Sigmoid colon (tissue), 7 donors: Measurements from ENCODE around the gene ZDHHC5. TPM values are rescaled to one million over a fixed set of nuclear protein-coding genes. Genes with fewer than 3 reads are reported as not detected.

Source experiments
- DNase-seq: peaks from one replicate; pipeline ENCODE4 v3.0.0-alpha.2; 2019
- H3K27ac ChIP-seq, 4 donors: fragments of 200-600 bp; sonication (generic); one replicate each; pipeline ENCODE4 v1.5.1; 2016 to 2019; ENCODE audit warnings: mild to moderate bottlenecking in 1 of 4
- H3K27me3 ChIP-seq, 3 donors: fragments of 200-600 bp; sonication (generic); one replicate each; pipeline ENCODE4 v1.5.1; 2019; ENCODE audit warnings: mild to moderate bottlenecking in 1 of 3
- H3K36me3 ChIP-seq, 4 donors: fragments of 200-600 bp; sonication (generic); one replicate each; pipeline ENCODE4 v1.5.1; 2016 to 2019
- H3K4me1 ChIP-seq, 4 donors: fragments of 200-600 bp; sonication (generic); one replicate each; pipeline ENCODE4 v1.5.1; 2017 to 2019
- H3K4me3 ChIP-seq, 4 donors: fragments of 200-600 bp; sonication (generic); one replicate each; pipeline ENCODE4 v1.5.1; 2017 to 2019; ENCODE audit warnings: mild to moderate bottlenecking in 2 of 4, moderate library complexity in 1 of 4
- H3K9me3 ChIP-seq, 4 donors: fragments of 200-600 bp in 3 of 4; sonication (generic) in 3 of 4; one replicate each; pipeline versions ENCODE4 v1.5.1 to v1.6.1; 2013 to 2019
- EP300 ChIP-seq, 4 donors: sonication (generic); formaldehyde crosslinking; IDR thresholded peaks; one replicate each; pipeline ENCODE4 v1.6.1; 2017; ENCODE audit warnings: antibody characterized with exemption in 4 of 4
- POLR2A ChIP-seq, 2 donors: fragments of 450-650 bp; IDR thresholded peaks; one replicate each; pipeline ENCODE4 v1.6.1; 2016; ENCODE audit warnings: antibody characterized with exemption in 2 of 2, mild to moderate bottlenecking in 2 of 2, moderate library complexity in 2 of 2
- POLR2AphosphoS5 ChIP-seq, 4 donors: sonication (generic); formaldehyde crosslinking; IDR thresholded peaks; one replicate each; pipeline ENCODE4 v1.6.1; 2017; ENCODE audit warnings: antibody characterized with exemption in 4 of 4
- WGBS, 2 donors: extraction: QIAGEN DNeasy Blood & Tissue Kit; methylation state at CpG; one replicate each; pipeline ENCODE4 v1.1.7; 2013; 5-methylcytosine and 5-hydroxymethylcytosine counted together
- intact Hi-C: fragments of 100-400 bp; cut with DNase I; formaldehyde crosslinking; loops from one replicate; pipeline ENCODE4 v1.15.1; 2023
- polyA plus RNA-seq, 3 donors: library from polyadenylated mRNA; stranded (reverse); fragments of 200-250 nt; gene quantifications; one replicate each; pipeline ENCODE4 v1.2.3, GENCODE V29; 2013
- total RNA-seq, 4 donors: library from RNA; depleted of rRNA; stranded (reverse); fragments of >200 nt; gene quantifications; one replicate each; pipeline ENCODE4 v1.1.0, GENCODE V29; 2016
- TF ChIP-seq, protein P1 (sequence below), 4 experiments: fragments of 450-650 bp in 3 of 4; fragments of 200-600 bp in 1 of 4; IDR thresholded peaks; one replicate each; pipeline ENCODE4 v1.5.1; 2016 to 2019; ENCODE audit warnings: antibody characterized with exemption in 4 of 4, mild to moderate bottlenecking in 3 of 4, moderate library complexity in 2 of 4
- donor health status: healthy with polysubstance abuse.
- donor health status: Bipolar disorder and iron deficiency.
- donor health status: healthy.

ZDHHC5 gene
- total and polyA plus RNA-seq, 7 donors = 13.6 to 42.5 (median 28.0) TPM

- 2 to 10% methylated on average over 47 of the region's 47 CpGs for WGBS, 2 donors
- no peak for TF ChIP-seq EP300 (IDR thresholded peaks at IDR 0.05)
- TF ChIP-seq POLR2AphosphoS5 (IDR thresholded peaks at IDR 0.05) = peak in 3 of 4 donors; percentile 40 to 70 (median 43)
- TF ChIP-seq, protein P1, sequence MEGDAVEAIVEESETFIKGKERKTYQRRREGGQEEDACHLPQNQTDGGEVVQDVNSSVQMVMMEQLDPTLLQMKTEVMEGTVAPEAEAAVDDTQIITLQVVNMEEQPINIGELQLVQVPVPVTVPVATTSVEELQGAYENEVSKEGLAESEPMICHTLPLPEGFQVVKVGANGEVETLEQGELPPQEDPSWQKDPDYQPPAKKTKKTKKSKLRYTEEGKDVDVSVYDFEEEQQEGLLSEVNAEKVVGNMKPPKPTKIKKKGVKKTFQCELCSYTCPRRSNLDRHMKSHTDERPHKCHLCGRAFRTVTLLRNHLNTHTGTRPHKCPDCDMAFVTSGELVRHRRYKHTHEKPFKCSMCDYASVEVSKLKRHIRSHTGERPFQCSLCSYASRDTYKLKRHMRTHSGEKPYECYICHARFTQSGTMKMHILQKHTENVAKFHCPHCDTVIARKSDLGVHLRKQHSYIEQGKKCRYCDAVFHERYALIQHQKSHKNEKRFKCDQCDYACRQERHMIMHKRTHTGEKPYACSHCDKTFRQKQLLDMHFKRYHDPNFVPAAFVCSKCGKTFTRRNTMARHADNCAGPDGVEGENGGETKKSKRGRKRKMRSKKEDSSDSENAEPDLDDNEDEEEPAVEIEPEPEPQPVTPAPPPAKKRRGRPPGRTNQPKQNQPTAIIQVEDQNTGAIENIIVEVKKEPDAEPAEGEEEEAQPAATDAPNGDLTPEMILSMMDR (IDR thresholded peaks at IDR 0.05) = no peak
- no peak for TF ChIP-seq POLR2A (IDR thresholded peaks at IDR 0.05)
Observed at GRCh38 chr11:57638005-57638781, 29.7 kb upstream of the ZDHHC5 start.

GRCh38 chr11:57638811-57639320, 29.0 kb upstream of the ZDHHC5 start:
- 2 to 5% methylated on average over 19 of the region's 19 CpGs for WGBS, 2 donors
- H3K36me3 ChIP-seq = no peaks in the 10 kb centered on the region
- H3K27me3 ChIP-seq = no peaks in the 10 kb centered on the region
- peak overlapping the region; percentile 79 to 86 (median 83) for H3K27ac ChIP-seq
- peaks cover 0 to 37% (median 34%) of the 10 kb centered on the region in 4 donors for H3K4me1 ChIP-seq
- no peak for DNase-seq
- H3K4me3 ChIP-seq = peak overlapping the region; percentile 61 to 92 (median 90)
- TF ChIP-seq POLR2A (IDR thresholded peaks at IDR 0.05) (no peak), EP300 (IDR thresholded peaks at IDR 0.05) (no peak), POLR2AphosphoS5 (IDR thresholded peaks at IDR 0.05) (no peak)
- TF ChIP-seq, protein P1 (IDR thresholded peaks at IDR 0.05) = no peak
- no peaks in the 10 kb centered on the region for H3K9me3 ChIP-seq
- intact Hi-C loops = loop anchor here (2.0 kb wide), 1 partner anchor 40 kb away; no protein-coding TSS in a partner anchor

More at GRCh38 chr11:57638005-57638781, 29.7 kb upstream of the ZDHHC5 start:
- Histone ChIP-seq H3K9me3 (no peaks in the 10 kb centered on the region), H3K27me3 (no peaks in the 10 kb centered on the region), H3K4me1 (peaks cover 0 to 37% (median 34%) of the 10 kb centered on the region in 4 donors), H3K4me3 (peak overlapping the region; percentile 61 to 92 (median 90)), H3K36me3 (no peaks in the 10 kb centered on the region), H3K27ac (peak overlapping the region; percentile 79 to 86 (median 83))
- intact Hi-C loops = loop anchor here (2.0 kb wide), 1 partner anchor 39 kb away; no protein-coding TSS in a partner anchor
- DNase-seq = peak; percentile 92

DNA sequence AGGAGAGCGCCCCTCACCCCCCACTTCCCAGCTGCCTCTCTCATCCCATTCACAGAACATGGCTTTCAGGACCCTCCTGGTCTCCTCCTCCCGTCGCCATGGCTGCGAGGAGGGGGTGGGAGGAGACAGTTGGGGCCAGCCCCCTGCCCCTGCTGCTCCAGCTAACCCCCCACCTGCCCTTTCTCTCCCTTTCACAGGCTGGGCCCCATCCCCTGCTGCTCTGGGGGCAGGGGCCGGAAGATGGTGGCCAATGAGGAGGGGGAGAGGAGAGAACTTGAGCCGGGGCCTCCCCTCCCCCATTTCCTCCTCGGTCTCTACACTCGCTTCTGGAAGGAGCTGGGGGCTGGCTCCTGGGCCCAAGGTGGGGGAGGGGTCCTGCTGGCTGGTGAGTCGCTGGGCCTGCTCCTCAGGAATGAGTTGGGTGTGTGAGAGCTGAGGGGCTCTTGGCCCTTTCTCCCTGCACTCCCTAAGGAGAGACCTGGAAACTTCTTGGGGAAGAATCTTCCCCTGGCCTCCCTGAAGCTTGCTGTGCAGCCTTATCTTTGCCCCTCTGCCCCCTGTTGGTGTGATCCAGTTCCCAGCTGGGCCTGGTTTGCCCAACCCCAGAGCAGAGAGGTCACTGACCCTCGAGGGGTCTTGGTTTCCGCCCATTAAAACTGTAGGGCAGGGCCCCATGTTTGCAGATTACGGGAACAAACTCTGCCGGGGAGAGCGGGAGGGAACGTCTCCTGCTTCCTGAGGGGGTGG, 28.4 kb upstream of the ZDHHC5 start:
- H3K36me3 ChIP-seq = no peaks in the 10 kb centered on the region
- H3K9me3 ChIP-seq = no peaks in the 10 kb centered on the region
- TF ChIP-seq EP300 (IDR thresholded peaks at IDR 0.05) (no peak), POLR2AphosphoS5 (IDR thresholded peaks at IDR 0.05) (no peak), POLR2A (IDR thresholded peaks at IDR 0.05) (no peak)
- TF ChIP-seq, protein P1 (IDR thresholded peaks at IDR 0.05) = no peak
- peaks cover 0 to 38% (median 36%) of the 10 kb centered on the region in 4 donors for H3K4me1 ChIP-seq
- H3K27ac ChIP-seq = peak overlapping the region; percentile 33 to 86 (median 82)
- no peak for DNase-seq
- WGBS, 2 donors = 21 to 41% methylated on average over 14 to 15 of the region's 15 CpGs
- intact Hi-C loops = loop anchor here (2.0 kb wide), 2 partner anchors 41 to 181 kb away; no protein-coding TSS in a partner anchor
- peak overlapping the region; percentile 61 to 92 (median 90) for H3K4me3 ChIP-seq
- no peaks in the 10 kb centered on the region for H3K27me3 ChIP-seq

- Histone ChIP-seq H3K4me1 (peaks cover 0 to 45% (median 43%) of the 10 kb centered on the region in 4 donors), H3K9me3 (no peaks in the 10 kb centered on the region), H3K27me3 (no peaks in the 10 kb centered on the region), H3K27ac (peak overlapping the region in 3 of 4 donors; percentile 33 to 86 (median 86)), H3K4me3 (peak overlapping the region in 1 of 4 donors; percentile 91), H3K36me3 (no peaks in the 10 kb centered on the region)
- no peak for TF ChIP-seq EP300 (IDR thresholded peaks at IDR 0.05)
- WGBS, 2 donors = 63 to 76% methylated on average over 9 of the region's 9 CpGs
- no peak for DNase-seq
- intact Hi-C loops = loop anchor here (2.0 kb wide), 1 partner anchor 181 kb away; no protein-coding TSS in a partner anchor
Observed at GRCh38 chr11:57640068-57640800, 27.7 kb upstream of the ZDHHC5 start.
